K562 (cell line): ENCODE measurements around the gene MAP1S. TPM values are rescaled to one million over a fixed set of nuclear protein-coding genes. Genes with fewer than 3 reads are reported as not detected.

Experiments
- ARHGAP35 ChIP-seq: fragments of 450-650 bp; IDR thresholded peaks from 2 replicates; pipeline ENCODE4 v1.6.1; 2018; ENCODE audit not compliant: partially characterized antibody
- ATF1 ChIP-seq, 2 experiments: fragments of 450-650 bp in 1 of 2; IDR thresholded peaks; 2 replicates each; pipeline ENCODE4 v1.6.1; 2016; ENCODE audit warnings: missing compliant biosample characterization in 1 of 2, missing genetic modification characterization in 1 of 2
- CTBP1 ChIP-seq: fragments of 450-650 bp; IDR thresholded peaks from 2 replicates; pipeline ENCODE4 v1.6.1; 2016; ENCODE audit warnings: borderline replicate concordance
- EHMT2 ChIP-seq: fragments of 450-650 bp; IDR thresholded peaks from 2 replicates; pipeline ENCODE4 v1.6.1; 2018; ENCODE audit warnings: antibody characterized with exemption
- HCFC1 ChIP-seq: IDR thresholded peaks from 2 replicates; pipeline ENCODE4 v1.6.1; 2012; ENCODE audit warnings: low read depth, low read length, improper control_type of control experiment
- ILK ChIP-seq: fragments of 450-650 bp; IDR thresholded peaks from 2 replicates; pipeline ENCODE4 v1.6.1; 2016; ENCODE audit warnings: missing genetic modification characterization, low read depth, mild to moderate bottlenecking, missing compliant biosample characterization, moderate library complexity, borderline replicate concordance
- MTA3 ChIP-seq: fragments of 450-650 bp; formaldehyde crosslinking; IDR thresholded peaks from 2 replicates; pipeline ENCODE4 v1.6.1; 2017; ENCODE audit warnings: mild to moderate bottlenecking, borderline replicate concordance
- NCOR1 ChIP-seq: fragments of 450-650 bp; IDR thresholded peaks from 2 replicates; pipeline ENCODE4 v1.6.1; 2016; ENCODE audit warnings: mild to moderate bottlenecking, moderate library complexity
- PYGO2 ChIP-seq: fragments of 450-650 bp; IDR thresholded peaks from 2 replicates; pipeline ENCODE4 v1.6.1; 2016; ENCODE audit warnings: mild to moderate bottlenecking, missing genetic modification characterization, moderate library complexity, missing compliant biosample characterization
- RAD21 ChIP-seq, 2 experiments: fragments of 250-450 bp in 1 of 2; fragments of 450-650 bp in 1 of 2; sonication (Bioruptor Pico) in 1 of 2; formaldehyde crosslinking in 1 of 2; IDR thresholded peaks in 1 of 2; conservative IDR thresholded peaks in 1 of 2; 2 replicates each; pipeline versions ENCODE4 v1.4.0 to v1.8.0; 2020 to 2022; ENCODE audit warnings: mild to moderate bottlenecking in 2 of 2, moderate library complexity in 1 of 2
- RBM25 ChIP-seq: fragments of 200-400 bp; formaldehyde crosslinking; IDR thresholded peaks from 2 replicates; pipeline ENCODE4 v1.6.1; 2018; ENCODE audit warnings: low read length, low read depth, moderate library complexity; ENCODE audit not compliant: severe bottlenecking
- RCOR1 ChIP-seq, 2 experiments: IDR thresholded peaks; 2 replicates each; pipeline ENCODE4 v1.6.1; 2012; ENCODE audit warnings: low read depth in 2 of 2, low read length in 2 of 2, borderline replicate concordance in 1 of 2, improper control_type of control experiment in 1 of 2
- TAF7 ChIP-seq: fragments of 450-650 bp; IDR thresholded peaks from 2 replicates; pipeline ENCODE4 v1.6.1; 2016; ENCODE audit warnings: missing genetic modification characterization, missing compliant biosample characterization
- TFAP4 ChIP-seq: sonication (generic); formaldehyde crosslinking; IDR thresholded peaks from 2 replicates; pipeline ENCODE4 v1.8.0; 2022; ENCODE audit warnings: missing genetic modification reagents, mild to moderate bottlenecking, moderate library complexity, borderline replicate concordance
- ZNF143 ChIP-seq: sonication (generic); formaldehyde crosslinking; IDR thresholded peaks from 2 replicates; pipeline ENCODE4 v1.9.0; 2022; ENCODE audit warnings: mild to moderate bottlenecking, missing genetic modification reagents
- ZNF277 ChIP-seq: fragments of 250-450 bp; sonication (Bioruptor Pico); IDR thresholded peaks from 2 replicates; pipeline ENCODE4 v1.8.0; 2022; ENCODE audit warnings: inconsistent platforms, mild to moderate bottlenecking, moderate library complexity, borderline replicate concordance
- ZNF507 ChIP-seq: conservative IDR thresholded peaks from 2 replicates; pipeline ENCODE4 v1.6.1; 2017; ENCODE audit warnings: missing genetic modification characterization, missing compliant biosample characterization
- polyA plus RNA-seq, 8 experiments: library from polyadenylated mRNA; depleted of rRNA in 4 of 8; stranded (reverse) in 5 of 8; unstranded in 3 of 8; fragments of >200 nt; fragmentation: Nextera tagmentation in 2 of 8; fragmentation: Illumina TruSeq in 1 of 8; extraction: Ambion mirVana in 2 of 8; extraction: Trizol in 1 of 8; gene quantifications; 2 replicates each; pipeline versions ENCODE4 v1.2.1 to v1.2.3, GENCODE V29; 2011 to 2014; ENCODE audit warnings: inconsistent platforms in 1 of 8, missing spikeins in 1 of 8
- total RNA-seq, 7 experiments: library from RNA; depleted of rRNA in 6 of 7; stranded (reverse); fragments of >200 nt in 6 of 7; fragmentation: Illumina TruSeq in 2 of 7; extraction: Trizol in 2 of 7; gene quantifications; 2 replicates each; pipeline versions ENCODE4 v1.2.1 to v1.2.3, GENCODE V29; 2011 to 2021; ENCODE audit warnings: low replicate concordance in 1 of 7
- TF ChIP-seq, protein P1 (sequence below): fragments of 200-800 bp; sonication (Bioruptor generic); IDR thresholded peaks from 2 replicates; pipeline ENCODE4 v1.6.1; 2017; ENCODE audit warnings: missing genetic modification characterization, missing compliant biosample characterization
- TF ChIP-seq, protein P2 (sequence below): sonication (generic); formaldehyde crosslinking; IDR thresholded peaks from 2 replicates; pipeline ENCODE4 v1.5.0; 2020; ENCODE audit warnings: missing genetic modification reagents
- TF ChIP-seq, protein P3 (sequence below): sonication (generic); formaldehyde crosslinking; IDR thresholded peaks from 2 replicates; pipeline ENCODE4 v1.8.1; 2023; ENCODE audit warnings: mild to moderate bottlenecking, missing genetic modification reagents
- TF ChIP-seq, protein P4 (sequence below): sonication (generic); formaldehyde crosslinking; IDR thresholded peaks from 2 replicates; pipeline ENCODE4 v1.9.0; 2022; ENCODE audit warnings: mild to moderate bottlenecking, missing genetic modification reagents

MAP1S gene
- total and polyA plus RNA-seq, 9 of the 15 experiments (the other 6 are each of a cell fraction or from before 2014, with no cell fraction given), result 2.0 to 81.0 (median 9.5) TPM

DNA sequence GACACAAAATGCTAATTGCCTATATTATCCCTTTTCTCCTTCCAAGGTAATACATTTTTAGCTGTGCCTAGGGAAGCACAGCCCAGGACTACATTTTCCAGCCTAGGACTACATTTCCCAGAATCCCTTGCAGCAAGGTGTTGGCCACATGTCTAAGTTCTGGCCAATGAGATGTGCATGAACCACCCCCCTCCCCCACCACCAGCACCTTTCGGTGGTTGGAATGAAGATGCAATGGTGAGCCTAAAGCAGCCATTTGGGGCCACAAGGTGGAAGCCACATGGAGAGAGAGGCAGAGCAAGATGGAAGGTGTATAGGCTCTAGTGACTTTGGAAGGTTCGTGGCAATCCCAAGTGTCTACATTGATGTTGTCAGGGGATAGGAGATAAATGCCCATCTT, 47.4 kb upstream of the MAP1S start (continued):
- TF ChIP-seq MTA3 (peak; percentile 50; the same call in 1 of the 2 replicates), CTBP1 (peak; percentile 18; the same call in 1 of the 2 replicates), PYGO2 (tag) (no peak), HCFC1 (peak; percentile 94), ARHGAP35 (no peak), ATF1 (CRISPR knock-in tag; IDR thresholded peaks at IDR 0.05) (no peak), ATF1 (tag; IDR thresholded peaks at IDR 0.05) (peak; percentile 12; the same call in 1 of the 2 replicates), RAD21 (CRISPR knock-in tag; conservative IDR thresholded peaks at IDR 0.05 in 1 of 2, IDR thresholded peaks at IDR 0.05 in 1 of 2) (no peak), RBM25 (peak; percentile 94), NCOR1 (no peak), EHMT2 (peak; percentile 52; the same call in 1 of the 2 replicates), ZNF277 (CRISPR knock-in tag) (no peak), ZNF507 (tag) (no peak), ILK (tag) (no peak), ZNF143 (CRISPR knock-in tag) (peak; percentile 91), TFAP4 (CRISPR knock-in tag) (0 out of 2 replicates have a peak, but pooled peaks have one; percentile 51), TAF7 (tag) (no peak), RCOR1 (IDR thresholded peaks at IDR 0.05; ENCODE audit: borderline replicate concordance in 1 of 2, low read depth in 2 of 2, low read length in 2 of 2) (peak in 1 of 2 experiments; percentile 32; a peak in 1 of 4 replicates)
- TF ChIP-seq, protein P1, sequence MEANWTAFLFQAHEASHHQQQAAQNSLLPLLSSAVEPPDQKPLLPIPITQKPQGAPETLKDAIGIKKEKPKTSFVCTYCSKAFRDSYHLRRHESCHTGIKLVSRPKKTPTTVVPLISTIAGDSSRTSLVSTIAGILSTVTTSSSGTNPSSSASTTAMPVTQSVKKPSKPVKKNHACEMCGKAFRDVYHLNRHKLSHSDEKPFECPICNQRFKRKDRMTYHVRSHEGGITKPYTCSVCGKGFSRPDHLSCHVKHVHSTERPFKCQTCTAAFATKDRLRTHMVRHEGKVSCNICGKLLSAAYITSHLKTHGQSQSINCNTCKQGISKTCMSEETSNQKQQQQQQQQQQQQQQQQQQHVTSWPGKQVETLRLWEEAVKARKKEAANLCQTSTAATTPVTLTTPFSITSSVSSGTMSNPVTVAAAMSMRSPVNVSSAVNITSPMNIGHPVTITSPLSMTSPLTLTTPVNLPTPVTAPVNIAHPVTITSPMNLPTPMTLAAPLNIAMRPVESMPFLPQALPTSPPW (CRISPR knock-in tag), result peak; percentile 56
- TF ChIP-seq, protein P2, sequence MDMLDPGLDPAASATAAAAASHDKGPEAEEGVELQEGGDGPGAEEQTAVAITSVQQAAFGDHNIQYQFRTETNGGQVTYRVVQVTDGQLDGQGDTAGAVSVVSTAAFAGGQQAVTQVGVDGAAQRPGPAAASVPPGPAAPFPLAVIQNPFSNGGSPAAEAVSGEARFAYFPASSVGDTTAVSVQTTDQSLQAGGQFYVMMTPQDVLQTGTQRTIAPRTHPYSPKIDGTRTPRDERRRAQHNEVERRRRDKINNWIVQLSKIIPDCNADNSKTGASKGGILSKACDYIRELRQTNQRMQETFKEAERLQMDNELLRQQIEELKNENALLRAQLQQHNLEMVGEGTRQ (CRISPR knock-in tag), result peak; percentile 96
- TF ChIP-seq, protein P3, sequence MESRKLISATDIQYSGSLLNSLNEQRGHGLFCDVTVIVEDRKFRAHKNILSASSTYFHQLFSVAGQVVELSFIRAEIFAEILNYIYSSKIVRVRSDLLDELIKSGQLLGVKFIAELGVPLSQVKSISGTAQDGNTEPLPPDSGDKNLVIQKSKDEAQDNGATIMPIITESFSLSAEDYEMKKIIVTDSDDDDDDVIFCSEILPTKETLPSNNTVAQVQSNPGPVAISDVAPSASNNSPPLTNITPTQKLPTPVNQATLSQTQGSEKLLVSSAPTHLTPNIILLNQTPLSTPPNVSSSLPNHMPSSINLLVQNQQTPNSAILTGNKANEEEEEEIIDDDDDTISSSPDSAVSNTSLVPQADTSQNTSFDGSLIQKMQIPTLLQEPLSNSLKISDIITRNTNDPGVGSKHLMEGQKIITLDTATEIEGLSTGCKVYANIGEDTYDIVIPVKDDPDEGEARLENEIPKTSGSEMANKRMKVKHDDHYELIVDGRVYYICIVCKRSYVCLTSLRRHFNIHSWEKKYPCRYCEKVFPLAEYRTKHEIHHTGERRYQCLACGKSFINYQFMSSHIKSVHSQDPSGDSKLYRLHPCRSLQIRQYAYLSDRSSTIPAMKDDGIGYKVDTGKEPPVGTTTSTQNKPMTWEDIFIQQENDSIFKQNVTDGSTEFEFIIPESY (CRISPR knock-in tag), result no peak
- TF ChIP-seq, protein P4, sequence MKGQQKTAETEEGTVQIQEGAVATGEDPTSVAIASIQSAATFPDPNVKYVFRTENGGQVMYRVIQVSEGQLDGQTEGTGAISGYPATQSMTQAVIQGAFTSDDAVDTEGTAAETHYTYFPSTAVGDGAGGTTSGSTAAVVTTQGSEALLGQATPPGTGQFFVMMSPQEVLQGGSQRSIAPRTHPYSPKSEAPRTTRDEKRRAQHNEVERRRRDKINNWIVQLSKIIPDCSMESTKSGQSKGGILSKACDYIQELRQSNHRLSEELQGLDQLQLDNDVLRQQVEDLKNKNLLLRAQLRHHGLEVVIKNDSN (CRISPR knock-in tag), result peak; percentile 98
